Astrocyte (in vitro differentiated cells and primary cell): ENCODE results near the gene BBIP1.

ENCODE experiments used
- EZH2 ChIP-seq: IDR thresholded peaks from 2 replicates; pipeline ENCODE4 v1.6.1; 2012; ENCODE audit warnings: mild to moderate bottlenecking, low read length, inconsistent platforms; ENCODE audit not compliant: insufficient read depth
- TF ChIP-seq, protein P1 (sequence below): IDR thresholded peaks from 2 replicates; pipeline ENCODE4 v1.5.1; 2011; ENCODE audit warnings: low read depth, mild to moderate bottlenecking, inconsistent platforms, low read length, moderate library complexity; ENCODE audit not compliant: insufficient read depth

DNA sequence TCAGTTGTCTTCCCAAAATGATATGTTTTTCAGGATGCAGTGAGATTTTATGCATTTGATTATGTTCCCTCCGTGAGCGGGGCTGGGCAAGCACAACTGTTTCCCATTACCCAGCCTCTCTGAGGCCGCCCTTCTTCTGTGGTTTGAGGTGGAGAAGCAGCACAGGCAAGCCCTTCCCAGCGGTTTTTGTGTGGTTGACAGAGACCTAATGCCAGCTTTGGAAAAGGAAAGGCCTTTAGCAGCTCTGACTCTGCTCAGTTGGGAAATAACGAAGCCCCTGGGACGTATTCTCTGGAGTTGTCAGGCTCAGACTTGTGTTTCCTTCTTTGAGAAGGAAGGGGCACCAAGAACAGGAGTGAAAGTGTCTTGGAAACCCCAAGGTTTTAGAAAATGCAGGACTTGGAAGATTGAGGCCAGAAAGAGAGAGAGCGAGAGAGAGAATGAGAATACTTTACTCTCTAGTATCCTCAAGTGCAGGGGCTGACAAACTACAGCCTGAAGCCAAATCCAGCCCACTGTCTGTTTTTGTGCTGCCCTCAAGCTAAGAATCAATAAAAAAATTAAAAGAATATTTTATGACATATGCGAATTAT is 67.9 kb downstream of the BBIP1 start:
- TF ChIP-seq, protein P1, sequence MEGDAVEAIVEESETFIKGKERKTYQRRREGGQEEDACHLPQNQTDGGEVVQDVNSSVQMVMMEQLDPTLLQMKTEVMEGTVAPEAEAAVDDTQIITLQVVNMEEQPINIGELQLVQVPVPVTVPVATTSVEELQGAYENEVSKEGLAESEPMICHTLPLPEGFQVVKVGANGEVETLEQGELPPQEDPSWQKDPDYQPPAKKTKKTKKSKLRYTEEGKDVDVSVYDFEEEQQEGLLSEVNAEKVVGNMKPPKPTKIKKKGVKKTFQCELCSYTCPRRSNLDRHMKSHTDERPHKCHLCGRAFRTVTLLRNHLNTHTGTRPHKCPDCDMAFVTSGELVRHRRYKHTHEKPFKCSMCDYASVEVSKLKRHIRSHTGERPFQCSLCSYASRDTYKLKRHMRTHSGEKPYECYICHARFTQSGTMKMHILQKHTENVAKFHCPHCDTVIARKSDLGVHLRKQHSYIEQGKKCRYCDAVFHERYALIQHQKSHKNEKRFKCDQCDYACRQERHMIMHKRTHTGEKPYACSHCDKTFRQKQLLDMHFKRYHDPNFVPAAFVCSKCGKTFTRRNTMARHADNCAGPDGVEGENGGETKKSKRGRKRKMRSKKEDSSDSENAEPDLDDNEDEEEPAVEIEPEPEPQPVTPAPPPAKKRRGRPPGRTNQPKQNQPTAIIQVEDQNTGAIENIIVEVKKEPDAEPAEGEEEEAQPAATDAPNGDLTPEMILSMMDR, result no peak
- no peak for TF ChIP-seq EZH2
